HG03039 (cell line): Measurements from ENCODE around the gene TCHP.

Source experiments
- ATAC-seq: cut with Tn5 transposase; IDR thresholded peaks from one replicate; pipeline ENCODE4 v1.9.1; 2021; ENCODE audit warnings: mild to moderate bottlenecking, moderate library complexity; ENCODE audit not compliant: unreplicated experiment

TCHP gene

DNA sequence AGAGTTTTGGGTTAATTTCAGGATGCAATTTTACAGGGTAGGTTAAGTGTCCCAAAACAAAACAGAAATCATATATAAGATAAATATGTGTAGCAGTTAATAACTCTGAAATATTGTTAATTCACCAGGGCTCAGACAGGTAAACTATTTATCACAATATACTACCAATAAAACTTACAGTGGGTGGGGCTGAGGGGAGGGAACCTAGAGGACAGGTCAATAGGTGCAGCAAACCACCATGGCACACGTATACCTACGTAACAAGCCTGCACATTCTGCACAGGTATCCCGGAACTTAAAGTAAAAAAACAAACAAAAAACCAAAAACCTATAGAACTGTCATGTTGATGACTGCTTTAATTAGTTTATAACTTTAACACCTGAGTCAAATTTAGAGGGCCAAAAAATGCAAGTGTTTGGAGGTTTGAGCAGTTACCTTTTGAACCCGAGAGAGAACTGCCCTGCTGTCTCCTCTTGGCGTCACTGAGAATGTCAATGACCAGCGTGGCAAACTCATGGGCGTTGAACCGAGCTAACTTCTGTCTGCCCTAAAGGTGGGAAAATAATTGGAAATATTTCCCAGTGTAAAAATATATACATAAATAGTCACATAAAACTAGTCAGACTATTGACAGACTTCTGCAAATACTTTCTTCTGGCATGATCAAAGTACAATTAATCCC lies 59.5 kb downstream of the TCHP start:
- no peak for ATAC-seq

DNA sequence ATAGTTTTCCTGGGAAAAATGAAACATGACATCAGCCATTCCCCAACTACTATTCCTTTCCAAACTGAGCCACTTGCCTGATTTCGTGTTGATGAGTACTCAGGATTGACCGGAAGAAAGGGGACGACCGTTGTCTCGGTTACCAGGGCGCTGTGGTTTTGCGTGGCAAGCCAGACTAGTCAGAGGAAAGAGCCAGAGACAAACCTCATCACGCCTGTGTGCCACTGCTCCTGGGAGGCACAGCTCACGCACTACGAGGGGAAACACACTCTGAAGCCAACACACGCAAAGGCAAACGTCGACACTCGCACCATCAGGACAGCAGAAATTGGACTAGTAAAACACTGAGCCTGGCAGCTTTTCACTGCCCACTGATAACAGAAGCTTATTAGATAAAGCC lies 61.1 kb downstream of the TCHP start:
- ATAC-seq = no peak

DNA sequence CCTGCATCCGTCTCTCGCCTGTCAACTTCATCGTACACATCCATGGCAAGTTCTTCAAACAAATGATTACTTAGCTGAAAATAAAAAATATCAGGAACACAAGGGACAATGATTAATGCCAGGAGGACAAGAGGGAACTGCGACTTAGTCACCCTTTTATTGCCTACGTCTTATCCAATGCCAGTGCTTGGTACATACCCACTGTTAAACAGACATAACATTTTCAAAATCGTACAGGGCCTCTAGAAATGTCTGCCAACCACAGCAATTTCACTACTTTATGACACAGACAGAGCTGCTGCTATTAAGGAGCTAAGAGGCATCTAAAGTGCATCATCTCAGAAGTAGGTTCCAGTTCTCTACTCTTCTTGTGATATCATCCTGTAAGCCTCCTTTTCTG lies 61.5 kb downstream of the TCHP start:
- no peak for ATAC-seq

DNA sequence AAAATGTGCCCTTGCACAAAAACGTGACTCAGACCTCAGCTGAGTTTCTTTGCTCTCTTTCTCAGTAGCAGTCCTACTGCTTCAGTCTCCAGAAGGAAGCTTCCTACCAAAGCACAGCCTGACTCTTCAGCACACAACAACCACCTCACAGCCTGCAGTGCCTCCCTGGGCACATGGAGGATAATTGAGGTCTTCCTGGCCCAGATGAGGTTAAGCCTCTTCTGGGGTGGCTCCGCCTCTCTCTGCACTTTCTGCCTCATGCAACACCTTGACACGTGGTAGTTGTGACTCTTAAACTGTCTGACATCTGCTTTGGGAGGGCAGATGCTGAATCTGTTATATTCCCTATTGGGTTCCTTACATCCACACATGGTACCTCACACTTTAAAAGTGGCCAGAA lies 62.3 kb downstream of the TCHP start:
- ATAC-seq = no peak

DNA sequence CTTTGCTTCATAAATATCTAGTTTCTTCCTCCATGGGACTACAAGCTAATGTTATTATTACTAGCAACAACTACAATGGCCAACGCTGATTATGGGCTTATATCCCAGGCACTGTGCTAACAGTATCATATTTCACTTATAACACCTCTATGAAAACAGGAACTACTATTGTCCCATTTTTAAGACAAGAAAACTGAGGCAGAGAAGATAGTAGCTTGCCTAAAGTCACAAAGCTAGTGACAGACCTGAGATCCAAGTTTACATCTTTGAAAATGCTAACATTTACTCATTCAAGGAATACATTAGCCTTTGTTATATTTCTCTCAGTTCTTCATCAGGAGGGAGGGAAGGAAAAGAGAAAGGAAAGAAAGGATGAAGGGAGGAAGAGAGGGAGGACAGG lies 63.3 kb downstream of the TCHP start:
- no peak for ATAC-seq

DNA sequence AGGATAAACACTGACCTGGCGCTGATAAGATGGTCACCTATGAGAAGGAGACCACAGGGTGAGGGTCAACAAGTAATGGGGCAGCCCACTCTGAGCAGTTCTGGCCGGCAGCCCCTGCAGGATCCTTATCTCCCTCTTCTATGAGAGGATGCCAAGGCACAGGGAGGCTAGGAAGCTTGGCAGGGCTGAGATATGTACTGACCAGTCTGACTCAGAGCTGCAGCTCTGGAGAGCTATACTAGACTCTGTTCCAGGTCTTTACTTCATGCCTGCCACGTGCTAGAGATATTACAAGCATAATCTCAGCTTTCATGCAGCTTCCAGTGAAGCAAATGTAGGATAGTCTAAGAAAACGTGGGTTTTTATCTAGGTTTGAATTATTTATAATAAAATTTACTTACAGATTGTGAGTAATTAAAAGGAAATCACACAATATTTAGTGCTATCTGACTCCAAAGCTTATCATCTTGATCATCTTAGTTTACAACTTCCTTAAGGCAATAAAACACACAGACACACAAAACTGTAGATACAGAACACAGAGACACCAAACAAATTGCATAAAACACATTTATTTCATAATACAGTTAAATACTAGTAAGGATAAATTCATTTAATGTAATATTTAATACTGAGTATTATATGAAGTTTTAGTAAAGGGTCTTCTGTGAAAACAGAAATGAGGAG lies 63.8 kb downstream of the TCHP start:
- ATAC-seq = no peak

DNA sequence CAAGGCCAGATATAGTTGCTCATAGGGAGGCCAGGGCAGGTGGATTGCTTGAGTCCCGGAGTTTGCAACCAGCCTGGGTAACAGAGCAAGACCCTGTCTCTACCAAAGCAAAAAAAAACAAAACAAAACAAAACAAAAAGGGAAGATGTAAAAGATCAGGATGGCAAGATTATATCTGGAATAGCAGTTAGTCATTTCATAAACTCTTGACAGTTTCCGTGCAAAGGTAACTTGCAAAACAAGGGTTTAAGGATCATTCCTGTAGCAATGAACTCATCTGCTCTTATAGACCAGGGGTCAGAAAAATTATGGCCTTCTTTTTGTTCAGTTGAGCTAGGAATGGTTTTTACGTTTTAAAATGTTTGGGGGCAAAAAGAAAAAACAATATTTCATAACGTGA lies 66.5 kb downstream of the TCHP start:
- ATAC-seq = no peak

DNA sequence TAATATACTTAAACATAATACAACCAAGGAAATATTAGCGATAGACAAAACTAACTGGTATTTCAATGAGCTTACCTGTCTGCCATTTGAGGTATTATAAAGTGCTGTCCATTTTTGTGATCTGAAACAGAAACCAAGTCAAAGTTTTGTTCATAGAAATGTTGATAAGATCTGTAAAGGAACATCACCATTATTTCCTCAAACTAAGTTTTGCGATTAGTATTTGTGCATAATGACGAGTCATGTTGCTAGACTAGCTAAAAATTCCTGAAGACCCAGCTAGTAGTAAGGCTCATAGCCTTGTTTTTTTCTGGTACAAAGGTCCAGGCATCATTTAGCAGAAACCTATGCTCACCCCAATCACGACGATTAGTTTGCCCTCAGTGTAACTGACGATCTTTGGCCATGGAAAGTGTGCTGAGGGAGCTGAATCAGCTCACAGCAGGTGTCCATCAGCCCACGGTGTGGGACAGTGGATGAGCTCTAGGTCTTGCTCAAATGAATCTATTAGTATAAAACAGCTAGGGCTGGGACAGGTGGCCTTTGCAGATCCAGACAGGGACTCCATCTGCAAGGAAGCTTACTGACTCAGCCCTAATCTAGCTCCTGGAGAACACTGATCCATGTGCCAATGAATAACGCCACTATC lies 67.4 kb downstream of the TCHP start:
- ATAC-seq = no peak
